HG03558 (cell line): ENCODE measurements around the gene TNFAIP6.
"Not testable (repeated sequence)": the region's sequence is repeated elsewhere in the genome, so short reads cannot be mapped to it uniquely, and the experiment has no call there.

Experiments used
- ATAC-seq: cut with Tn5 transposase; IDR thresholded peaks from one replicate; pipeline ENCODE4 v1.9.1; 2021; ENCODE audit warnings: moderate number of reproducible peaks; ENCODE audit not compliant: unreplicated experiment; ENCODE audit errors: extremely low read depth

Gene TNFAIP6

GRCh38 chr2:151357359-151357758, at the start of gene TNFAIP6:
Gene TNFAIP6, plus strand, starts transcription at chr2:151357592. Its CDS starts 75 bp downstream, at chr2:151357667.
- ATAC-seq = no peak

GRCh38 chr2:151310313-151310712, 47.1 kb upstream of the TNFAIP6 start:
- not testable (repeated sequence) for ATAC-seq

DNA sequence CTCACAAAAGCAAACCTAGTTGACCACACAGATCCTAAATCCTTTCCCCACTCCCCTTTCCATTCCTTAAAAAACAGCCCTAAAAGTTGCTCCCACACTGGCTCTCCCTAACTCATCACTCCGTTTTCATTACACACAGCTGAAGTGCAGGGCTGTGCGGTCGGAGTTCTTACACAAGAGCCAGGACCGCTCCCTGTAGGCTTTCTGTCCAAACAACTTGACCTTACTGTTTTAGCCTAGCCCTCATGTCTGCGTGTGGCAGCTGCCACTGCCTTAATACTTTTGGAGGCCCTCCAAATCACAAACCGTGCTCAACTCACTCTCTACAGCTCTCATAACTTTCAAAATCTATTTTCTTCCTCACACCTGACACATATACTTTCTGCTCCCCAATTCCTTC, 45.0 kb upstream of the TNFAIP6 start:
- not testable (repeated sequence) for ATAC-seq

DNA sequence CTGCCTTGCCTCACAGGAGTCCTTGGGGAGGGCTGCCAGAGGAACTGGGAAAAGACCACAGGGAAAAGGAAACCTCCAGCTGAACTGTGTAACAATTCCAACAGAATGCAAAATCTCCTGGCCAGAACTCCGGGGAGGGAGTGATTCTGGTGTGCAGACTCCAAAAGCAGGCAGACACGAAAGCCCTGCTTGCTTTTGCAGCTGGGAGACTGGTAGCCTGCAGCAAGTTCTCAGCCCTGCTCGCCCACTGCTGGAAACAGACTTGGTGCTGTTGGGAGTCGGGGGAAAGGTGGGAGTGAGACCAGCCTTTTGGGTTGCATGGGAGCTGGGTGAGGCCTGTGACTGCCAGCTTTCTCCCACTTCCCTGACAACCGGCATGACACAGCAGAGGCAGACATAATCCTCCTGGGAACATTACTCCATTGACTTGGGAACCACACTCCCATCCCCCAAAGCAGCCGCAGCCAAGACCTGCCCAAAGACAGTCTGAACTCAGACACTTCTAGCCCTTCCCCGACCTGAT, 42.0 kb upstream of the TNFAIP6 start:
- ATAC-seq = no peak

GRCh38 chr2:151325581-151326095, 31.8 kb upstream of the TNFAIP6 start:
- no peak for ATAC-seq

DNA sequence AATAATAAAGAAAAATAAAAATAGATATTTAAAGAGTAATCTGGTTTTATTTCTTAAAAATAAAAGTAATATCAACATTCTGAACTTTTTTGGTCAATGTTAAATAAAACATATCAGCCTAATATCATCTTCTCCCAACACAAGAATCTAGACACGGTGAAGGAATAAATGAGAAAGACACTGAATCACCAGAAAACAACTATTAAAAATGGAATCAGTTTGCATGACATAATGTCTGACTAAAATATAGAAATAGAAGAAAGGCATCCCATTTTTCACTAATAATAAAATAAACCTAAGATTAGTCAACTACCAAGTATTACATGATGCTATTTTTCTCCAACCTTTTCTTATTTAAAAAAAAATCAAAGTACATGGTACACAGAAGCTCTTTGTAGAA, 30.8 kb upstream of the TNFAIP6 start:
- ATAC-seq = no peak

- ATAC-seq = no peak
Measured at GRCh38 chr2:151329998-151330397, 27.4 kb upstream of the TNFAIP6 start.

- ATAC-seq = no peak
Measured at GRCh38 chr2:151333083-151333482, 24.3 kb upstream of the TNFAIP6 start.

- no peak for ATAC-seq
Measured at GRCh38 chr2:151334082-151334815, 23.1 kb upstream of the TNFAIP6 start.

DNA sequence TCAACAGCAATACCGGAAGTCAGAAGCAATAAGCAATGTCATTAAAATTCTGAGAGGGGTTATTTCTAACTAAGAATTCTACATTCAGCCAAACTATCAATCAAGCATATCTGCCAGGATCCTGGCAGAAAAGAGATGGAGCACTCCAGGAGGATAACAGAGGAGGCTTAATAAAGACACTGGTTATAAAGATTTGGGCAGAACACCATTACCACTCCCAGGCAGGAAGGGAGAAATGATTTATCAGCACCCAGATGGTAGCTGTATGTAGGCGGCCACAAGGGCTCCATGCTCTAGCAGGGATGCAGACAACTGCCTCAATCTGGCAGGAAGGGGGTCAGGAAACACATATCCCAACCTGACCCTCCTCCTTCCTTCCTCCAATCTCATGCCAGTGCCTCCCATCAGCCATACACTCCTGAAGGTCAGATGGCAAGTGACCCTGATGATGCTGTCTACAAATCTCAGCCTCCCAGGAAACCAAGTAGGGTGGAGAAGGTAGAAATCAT, 20.5 kb upstream of the TNFAIP6 start:
- ATAC-seq = no peak

DNA sequence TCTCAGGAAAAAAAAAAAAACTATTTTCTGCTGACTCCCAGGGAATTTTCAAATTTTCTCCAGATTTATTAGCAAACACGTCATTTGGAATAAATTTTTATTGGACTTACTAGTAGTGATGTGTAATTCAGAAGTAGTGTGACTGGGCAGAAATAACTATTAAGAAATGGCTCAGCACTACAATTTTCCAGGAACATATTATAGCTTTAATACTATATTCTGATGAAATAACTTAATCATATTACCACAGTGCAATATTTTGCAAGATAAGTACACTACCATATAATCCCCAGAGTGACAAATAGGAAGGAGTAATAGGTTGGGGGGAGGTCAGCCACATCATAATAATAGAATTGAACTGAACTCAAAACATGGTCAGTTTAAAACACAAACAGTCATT, 19.7 kb upstream of the TNFAIP6 start:
- ATAC-seq = no peak

DNA sequence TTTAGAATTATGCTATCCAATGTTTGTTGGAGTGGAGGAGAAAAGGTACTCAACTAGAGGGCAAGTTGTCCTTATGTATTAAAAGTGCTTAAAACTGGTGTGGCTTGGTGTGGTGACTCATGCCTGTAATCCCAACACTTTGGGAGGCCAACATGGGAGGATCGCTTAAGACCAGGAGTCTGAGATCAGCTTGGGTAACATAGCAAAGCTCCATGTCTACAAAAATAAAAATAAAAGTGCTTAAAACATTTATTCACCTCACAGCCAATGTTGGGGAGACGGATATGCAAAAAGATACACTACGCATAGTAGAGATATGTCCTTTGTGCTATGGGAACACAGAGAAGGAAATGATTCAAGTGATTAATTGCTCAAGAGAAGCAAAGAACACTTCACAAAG, 19.3 kb upstream of the TNFAIP6 start:
- no peak for ATAC-seq

- no peak for ATAC-seq
Measured at GRCh38 chr2:151343073-151343472, 14.3 kb upstream of the TNFAIP6 start.

- ATAC-seq = not testable (repeated sequence)
Measured at GRCh38 chr2:151344191-151344590, 13.2 kb upstream of the TNFAIP6 start.

- no peak for ATAC-seq
Measured at GRCh38 chr2:151344906-151345305, 12.5 kb upstream of the TNFAIP6 start.

DNA sequence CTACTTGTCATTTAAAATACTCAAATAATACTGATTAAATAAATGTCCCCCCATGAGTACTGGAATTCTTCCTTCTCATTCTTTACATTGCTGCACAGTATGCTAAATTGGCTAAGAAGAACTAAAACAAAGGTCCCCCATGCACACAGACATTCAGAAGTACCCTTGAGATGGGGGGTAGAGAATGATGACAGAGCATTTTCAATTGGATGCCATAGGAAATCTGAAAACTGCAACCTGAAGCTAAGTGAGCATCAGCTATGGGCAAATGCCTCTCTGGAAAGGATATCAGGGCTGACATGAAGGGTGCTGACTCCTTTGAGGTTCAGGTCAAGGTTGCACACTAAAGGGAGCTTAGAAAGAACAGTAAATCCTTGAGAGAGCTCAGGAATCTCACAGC, 10.1 kb upstream of the TNFAIP6 start:
- ATAC-seq = no peak

GRCh38 chr2:151347906-151348305, 9.5 kb upstream of the TNFAIP6 start:
- ATAC-seq = no peak

DNA sequence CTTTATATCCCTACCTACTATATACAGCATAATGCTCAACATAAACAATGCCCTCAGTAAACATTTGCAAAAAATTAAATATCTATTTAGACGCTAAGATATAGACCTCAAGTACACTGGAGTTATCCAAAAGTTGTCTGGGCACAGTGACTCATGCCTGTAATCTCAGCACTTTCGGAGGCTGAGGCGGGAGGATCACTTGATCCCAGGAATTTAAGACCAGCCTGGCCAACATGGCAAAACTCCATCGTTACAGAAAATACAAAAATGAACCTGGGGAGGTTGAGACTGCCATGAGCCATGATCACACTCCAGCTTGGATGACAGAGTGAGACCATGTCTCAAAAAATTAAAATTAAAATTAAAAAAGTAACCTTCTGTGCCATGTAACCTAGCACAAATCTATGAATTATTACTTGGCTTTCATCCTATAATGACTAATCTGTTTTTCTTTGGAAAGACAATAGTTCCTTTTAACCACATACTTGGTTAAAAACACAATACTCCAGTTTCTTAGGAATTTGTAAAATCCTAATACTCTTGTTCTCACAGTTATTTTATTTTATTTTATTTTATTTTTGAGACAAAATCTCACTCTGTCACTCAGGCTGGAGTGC, 6.7 kb upstream of the TNFAIP6 start:
- no peak for ATAC-seq

- no peak for ATAC-seq
Measured at GRCh38 chr2:151353995-151354394, 3.4 kb upstream of the TNFAIP6 start.

DNA sequence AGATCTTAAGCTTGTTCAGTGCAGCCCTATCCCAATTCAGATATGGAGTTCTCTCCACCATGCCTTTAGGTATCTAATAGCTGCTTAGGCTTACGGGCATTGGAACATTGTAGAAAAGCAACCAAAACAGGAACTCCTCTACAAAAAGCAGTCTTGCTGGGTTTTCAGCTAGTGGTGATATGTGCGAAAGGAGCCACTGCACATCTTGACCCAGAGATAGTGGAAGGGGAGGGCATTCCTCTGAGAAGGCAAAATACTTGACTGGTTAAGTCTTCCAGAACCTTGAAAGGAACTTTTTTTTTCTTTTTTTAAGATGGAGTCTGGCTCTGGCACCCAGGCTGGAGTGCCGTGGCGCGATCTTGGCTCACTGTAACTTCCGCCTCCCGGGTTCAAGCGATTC, 2.6 kb upstream of the TNFAIP6 start:
- no peak for ATAC-seq
